Femur (tissue), 1 donor: ENCODE measurements around the gene CNOT6L.

Experiments
- DNase-seq: peaks from one replicate; pipeline ENCODE4 v3.0.0-alpha.2; 2017

The CNOT6L gene

GRCh38 chr4:77710059-77710458, 109.1 kb downstream of the CNOT6L start:
- DNase-seq, result no peak

- no peak for DNase-seq
These were observed 112.5 kb downstream of the CNOT6L start for GRCh38 chr4:77706717-77707116.

- no peak for DNase-seq
These were observed 115.5 kb downstream of the CNOT6L start for GRCh38 chr4:77703666-77704065.

- DNase-seq, result no peak
These were observed 118.0 kb downstream of the CNOT6L start for GRCh38 chr4:77701121-77701520.

- DNase-seq, result peak; percentile 67
These were observed 119.4 kb downstream of the CNOT6L start for GRCh38 chr4:77699731-77700210.

GRCh38 chr4:77697860-77698590, 121.1 kb downstream of the CNOT6L start:
- DNase-seq, result peak; percentile 48

GRCh38 chr4:77695774-77696173, 123.4 kb downstream of the CNOT6L start:
- DNase-seq, result no peak

GRCh38 chr4:77692847-77693432, 126.2 kb downstream of the CNOT6L start:
- no peak for DNase-seq

GRCh38 chr4:77681792-77682191, 137.4 kb downstream of the CNOT6L start:
- no peak for DNase-seq

- no peak for DNase-seq
These were observed 142.3 kb downstream of the CNOT6L start for GRCh38 chr4:77676842-77677241.

- no peak for DNase-seq
These were observed 148.1 kb downstream of the CNOT6L start for GRCh38 chr4:77671051-77671450.

- DNase-seq, result no peak
These were observed 149.1 kb downstream of the CNOT6L start for GRCh38 chr4:77669946-77670590.

- no peak for DNase-seq
These were observed 153.6 kb downstream of the CNOT6L start for GRCh38 chr4:77665381-77666069.
